Stimulated activated CD4-positive, alpha-beta T cell treated with anti-CD3 and anti-CD28 coated beads, Interleukin-4, amount 100 ng/mL, for 4 hours (primary cell): ENCODE results near the gene TCP11.

Experiments
- DNase-seq, 2 experiments: peaks; one replicate each; pipeline ENCODE4 v3.0.0-alpha.2; 2020

The TCP11 gene

DNA sequence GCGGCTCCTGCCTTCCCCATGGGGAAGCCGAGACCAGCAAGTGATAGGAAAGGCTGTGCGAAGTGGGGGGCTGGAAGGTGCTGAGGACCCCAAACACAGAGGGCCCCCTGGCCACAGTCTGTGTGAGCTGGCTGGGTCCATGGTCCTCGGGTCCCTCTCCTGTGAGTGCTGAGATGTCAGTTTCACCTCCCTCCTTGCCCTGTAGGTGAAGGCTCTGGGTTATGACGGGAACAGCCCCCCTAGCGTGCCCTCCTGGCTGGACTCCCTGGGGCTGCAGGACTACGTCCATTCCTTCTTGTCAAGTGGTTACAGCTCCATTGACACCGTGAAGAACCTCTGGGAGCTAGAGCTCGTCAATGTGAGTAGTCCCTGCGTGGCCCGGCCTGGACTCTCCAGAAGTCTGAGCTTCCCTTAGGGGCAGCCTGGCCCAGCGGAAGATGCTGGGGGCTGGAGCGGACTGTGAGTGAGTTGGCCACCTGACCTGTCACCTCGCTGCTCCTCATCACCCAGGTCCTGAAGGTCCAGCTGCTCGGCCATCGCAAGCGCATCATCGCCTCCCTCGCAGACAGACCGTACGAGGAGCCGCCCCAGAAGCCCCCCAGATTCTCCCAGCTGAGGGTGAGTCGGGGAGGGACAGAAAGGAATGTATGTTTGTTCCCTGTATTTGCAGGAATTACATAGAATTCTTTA, 61.7 kb downstream of the TCP11 start:
- DNase-seq: no peak

- no peak for DNase-seq
These were observed 62.2 kb downstream of the TCP11 start for GRCh38 chr6:35078896-35079295.

GRCh38 chr6:35078226-35078850, 62.8 kb downstream of the TCP11 start:
- DNase-seq: no peak

GRCh38 chr6:35077713-35078105, 63.4 kb downstream of the TCP11 start:
- DNase-seq: no peak

GRCh38 chr6:35076997-35077712, 64.0 kb downstream of the TCP11 start:
- DNase-seq: no peak

DNA sequence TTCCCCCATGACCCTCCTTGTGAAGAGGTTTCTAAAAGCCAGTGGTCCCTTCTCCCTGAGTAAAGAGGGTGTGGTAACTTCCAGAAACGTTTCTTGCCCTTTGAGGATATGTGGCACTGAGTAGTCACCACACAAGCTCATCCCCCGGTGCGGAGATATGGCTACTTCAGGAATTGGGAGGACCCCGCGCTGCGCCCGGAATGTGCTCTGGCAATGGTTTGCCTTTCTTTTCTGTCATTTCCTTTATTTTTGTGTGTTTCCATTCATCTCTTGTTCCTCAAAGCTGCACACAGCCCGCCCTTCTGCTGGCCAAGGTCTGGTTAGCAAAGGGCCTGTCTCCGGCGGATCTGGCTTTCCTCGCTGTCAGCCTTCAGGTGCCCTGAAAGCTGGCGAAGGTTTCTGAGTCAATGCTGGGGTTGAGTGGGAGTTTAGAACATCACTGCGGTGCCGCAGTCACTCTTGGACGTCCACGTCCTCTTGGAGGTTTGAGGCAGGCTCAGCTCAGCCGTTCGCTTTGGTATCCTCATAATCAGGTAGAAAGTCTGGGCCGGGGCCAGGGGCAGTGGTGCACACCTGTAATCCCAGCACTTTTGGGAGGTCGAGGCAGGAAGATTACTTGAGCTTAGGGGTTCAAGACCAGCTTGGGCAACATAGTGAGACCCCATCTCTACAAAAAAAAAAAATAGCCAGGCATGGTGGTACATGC, 67.2 kb downstream of the TCP11 start:
- DNase-seq: no peak

- DNase-seq: no peak
These were observed 67.9 kb downstream of the TCP11 start for GRCh38 chr6:35073211-35073610.

DNA sequence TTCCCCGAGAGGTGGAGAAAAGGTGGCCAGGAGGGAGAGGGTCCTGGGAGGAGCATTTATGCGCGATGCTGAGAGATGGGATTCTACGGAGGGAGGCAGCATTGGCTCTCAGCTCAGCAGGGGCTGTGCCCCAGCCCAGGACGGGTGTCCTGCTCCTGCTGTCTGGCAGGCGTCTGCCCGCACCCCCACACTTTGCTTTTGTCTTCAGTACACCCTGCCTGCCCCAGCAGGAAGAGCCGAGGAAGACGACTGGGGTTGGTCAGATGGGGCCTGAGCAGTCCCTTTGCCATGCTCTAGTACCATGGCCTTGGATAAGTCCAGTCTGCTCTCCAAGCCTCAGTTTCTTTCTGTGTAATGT, 68.5 kb downstream of the TCP11 start:
- no peak for DNase-seq

- DNase-seq: no peak
These were observed 69.0 kb downstream of the TCP11 start for GRCh38 chr6:35072051-35072697.

DNA sequence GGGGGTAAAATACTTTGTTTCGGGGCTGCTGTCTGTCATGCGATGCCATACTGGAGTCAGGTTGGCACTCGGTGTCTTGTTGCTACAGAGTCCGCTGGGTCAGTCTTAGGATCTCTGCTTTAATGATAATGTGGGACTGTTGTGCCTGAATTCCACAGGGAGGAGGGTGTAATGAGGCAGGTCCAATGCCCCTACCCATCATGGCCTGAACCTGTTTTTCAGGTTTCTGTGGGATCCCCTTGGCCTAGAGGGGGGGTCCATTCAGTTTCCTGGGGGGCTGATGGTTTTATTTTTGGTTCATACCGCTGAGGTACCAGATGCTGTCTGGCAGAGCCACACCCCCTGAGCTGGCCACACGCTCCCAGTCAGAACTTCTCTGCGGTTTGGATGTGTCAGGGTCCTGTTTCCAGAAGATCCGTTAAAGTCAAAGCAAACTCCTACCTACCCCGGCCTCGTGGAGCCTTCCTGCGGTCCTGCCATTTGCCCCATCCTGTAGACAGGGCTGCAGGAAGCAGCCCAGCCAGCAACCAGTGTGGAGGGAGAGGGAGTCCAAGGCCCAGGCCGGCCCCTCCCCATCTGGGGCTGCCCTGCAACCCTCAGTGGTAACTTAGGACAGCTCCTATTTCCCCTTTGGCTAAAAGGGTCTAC, 69.7 kb downstream of the TCP11 start:
- no peak for DNase-seq

GRCh38 chr6:35070111-35070510, 71.0 kb downstream of the TCP11 start:
- DNase-seq: no peak

- DNase-seq: no peak
These were observed 71.9 kb downstream of the TCP11 start for GRCh38 chr6:35069262-35069661.

DNA sequence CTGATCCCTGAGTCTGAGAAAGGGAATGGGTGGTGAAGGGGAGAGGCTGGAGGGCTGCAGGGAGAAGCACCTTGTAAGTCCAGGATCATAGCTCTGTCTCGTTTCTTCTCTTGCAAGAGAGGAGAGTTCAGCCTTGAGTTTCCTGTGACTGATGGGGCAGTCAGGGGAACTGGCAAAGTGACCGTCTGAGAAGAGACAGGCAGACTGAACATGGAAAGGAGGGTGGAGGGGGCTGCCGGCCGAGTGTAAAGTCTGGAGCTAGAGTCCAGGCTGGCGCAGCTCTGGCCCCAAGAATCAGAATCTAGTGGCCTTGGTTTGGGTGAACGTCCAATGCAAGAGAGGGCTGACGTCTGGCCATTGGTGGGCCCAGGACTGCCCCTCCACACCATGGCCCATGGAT, 72.5 kb downstream of the TCP11 start:
- DNase-seq: no peak

DNA sequence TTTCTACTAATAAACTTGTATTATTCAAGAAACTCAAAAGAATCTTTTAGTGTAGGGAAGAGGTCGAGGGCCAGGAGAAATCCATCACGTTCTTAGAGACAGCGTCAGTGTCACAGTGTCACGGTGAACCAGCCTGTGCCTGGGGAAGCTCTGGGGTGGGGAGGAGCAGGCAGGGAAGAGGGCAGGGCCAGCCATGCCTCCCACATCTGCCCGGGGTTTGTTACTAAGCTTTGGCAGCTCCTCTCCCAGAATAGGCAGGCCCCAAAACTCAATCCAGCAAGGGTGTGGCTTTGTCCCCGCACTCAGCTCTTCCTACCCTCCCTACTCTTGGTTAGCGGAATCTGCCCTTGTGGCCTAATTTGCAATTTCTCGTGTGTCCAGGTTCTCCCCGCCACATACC, 72.9 kb downstream of the TCP11 start:
- no peak for DNase-seq
